Muscle layer of colon (tissue), 2 donors: ENCODE results near the gene ZNF248.
"Not testable (repeated sequence)": the region's sequence is repeated elsewhere in the genome, so short reads cannot be mapped to it uniquely, and the experiment has no call there.

Experiments used
- H3K27ac ChIP-seq: one replicate; pipeline ENCODE4 v1.7.0; 2013; ENCODE audit warnings: low read depth, mild to moderate bottlenecking, low read length, moderate library complexity
- H3K27me3 ChIP-seq, 2 donors: one replicate each; pipeline ENCODE4 v1.7.0; 2013; ENCODE audit warnings: low read length in 2 of 2, mild to moderate bottlenecking in 2 of 2; ENCODE audit not compliant: insufficient read depth in 2 of 2, control insufficient read depth in 1 of 2
- H3K36me3 ChIP-seq: one replicate; pipeline ENCODE4 v1.7.0; 2013; ENCODE audit warnings: mild to moderate bottlenecking, low read length; ENCODE audit not compliant: insufficient read depth
- H3K4me1 ChIP-seq: one replicate; pipeline ENCODE4 v1.7.0; 2013; ENCODE audit warnings: mild to moderate bottlenecking, low read length; ENCODE audit not compliant: insufficient read depth
- H3K4me3 ChIP-seq, 2 donors: one replicate each; pipeline ENCODE4 v1.7.0; 2013; ENCODE audit warnings: low read length in 2 of 2, low read depth in 1 of 2, mild to moderate bottlenecking in 1 of 2, moderate library complexity in 1 of 2
- H3K9ac ChIP-seq: one replicate; pipeline ENCODE4 v1.7.0; 2013; ENCODE audit warnings: low read length
- H3K9me3 ChIP-seq: one replicate; pipeline ENCODE4 v1.7.0; 2013; ENCODE audit warnings: mild to moderate bottlenecking, low read length
- donor health status: abdominal sarcoma.
- donor health status: Adenocarcinoma of cecum.

The ZNF248 gene

DNA sequence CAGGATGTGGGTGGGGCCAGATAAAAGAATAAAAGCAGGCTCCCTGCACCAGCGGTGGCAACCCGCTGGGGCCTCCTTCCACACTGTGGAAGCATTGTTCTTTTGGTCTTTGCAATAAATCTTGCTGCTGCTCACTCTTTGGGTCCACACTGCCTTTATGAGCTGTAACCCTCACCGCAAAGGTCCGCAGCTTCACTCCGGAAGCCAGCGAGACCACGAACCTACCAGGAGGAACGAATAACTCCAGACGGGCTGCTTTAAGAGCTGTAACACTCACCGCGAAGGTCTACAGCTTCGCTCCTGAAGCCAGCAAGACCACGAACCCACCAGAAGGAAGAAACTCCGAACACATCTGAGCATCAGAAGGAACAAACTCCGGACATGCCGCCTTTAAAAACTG lies 119.2 kb downstream of the ZNF248 start:
- H3K36me3 ChIP-seq, H3K27ac ChIP-seq, H3K27me3 ChIP-seq, H3K4me1 ChIP-seq, H3K9me3 ChIP-seq, H3K9ac ChIP-seq, H3K4me3 ChIP-seq: not testable (repeated sequence)

DNA sequence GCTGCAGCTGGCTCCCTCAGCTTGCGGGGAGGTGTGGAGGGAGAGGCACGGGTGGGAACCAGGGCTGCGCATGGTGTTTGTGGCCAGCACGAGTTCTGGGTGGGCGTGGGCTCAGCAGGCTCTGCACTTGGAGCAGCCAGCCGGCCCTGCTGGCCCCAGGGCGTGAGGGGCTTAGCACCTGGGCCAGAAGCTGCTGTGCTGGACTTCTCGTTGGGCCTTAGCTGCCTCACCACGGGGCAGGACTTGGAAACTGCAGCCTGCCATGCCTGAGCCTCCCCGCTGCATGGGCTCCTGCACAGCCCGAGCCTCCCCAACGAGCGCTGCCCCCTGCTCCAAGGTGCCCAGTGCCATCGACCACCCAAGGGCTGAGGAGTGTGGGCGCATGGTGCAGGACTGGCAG lies 120.1 kb downstream of the ZNF248 start:
- Histone ChIP-seq H3K36me3 (no peaks in the 10 kb centered on the region), H3K9me3 (no peaks in the 10 kb centered on the region), H3K4me3 (no peak overlapping the region), H3K27me3 (no peaks in the 10 kb centered on the region), H3K27ac (no peak overlapping the region), H3K9ac (no peak overlapping the region), H3K4me1 (no peaks in the 10 kb centered on the region)

DNA sequence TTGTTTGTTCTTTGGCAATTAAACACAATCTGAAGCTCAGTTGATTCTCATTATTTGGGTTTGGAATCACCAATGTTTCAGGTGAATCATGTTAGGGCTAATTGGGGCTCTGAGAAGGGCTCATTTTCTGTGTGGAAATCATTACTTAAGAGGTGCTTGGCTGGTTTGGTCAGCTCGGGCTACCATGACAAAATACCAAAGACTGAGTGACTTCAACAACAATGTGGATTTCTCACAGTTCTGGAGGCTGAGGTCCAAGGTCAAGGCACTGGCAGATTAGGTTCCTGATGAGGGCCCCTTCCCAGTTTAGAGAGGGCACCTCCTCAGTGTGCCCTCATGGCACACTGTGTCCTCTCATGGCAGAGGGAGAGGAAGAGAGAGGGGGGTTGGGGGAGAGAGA lies 121.3 kb downstream of the ZNF248 start:
- Histone ChIP-seq H3K4me1 (no peaks in the 10 kb centered on the region), H3K27me3 (no peaks in the 10 kb centered on the region), H3K9me3 (no peaks in the 10 kb centered on the region), H3K27ac (no peak overlapping the region), H3K36me3 (no peaks in the 10 kb centered on the region), H3K9ac (no peak overlapping the region), H3K4me3 (no peak overlapping the region)

DNA sequence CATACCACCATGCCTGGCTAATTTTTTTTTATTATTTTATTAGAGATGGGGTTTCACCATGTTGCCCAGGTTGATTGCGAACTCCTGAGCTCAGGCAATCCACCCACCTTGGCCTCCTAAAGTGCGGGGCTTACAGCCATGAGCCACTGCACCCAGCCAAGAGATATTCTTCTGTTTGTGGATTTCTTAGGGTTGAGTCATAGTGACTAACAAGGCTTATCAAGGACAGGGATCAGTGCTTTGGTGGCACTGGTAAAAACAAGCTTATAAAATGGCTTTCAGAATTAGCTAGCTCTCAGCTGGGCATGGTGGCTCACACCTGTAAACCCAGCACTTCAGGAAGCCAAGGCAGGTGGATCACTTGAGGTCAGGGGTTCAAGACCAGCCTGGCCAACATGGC lies 122.4 kb downstream of the ZNF248 start:
- H3K4me1 ChIP-seq, result no peaks in the 10 kb centered on the region
- H3K9me3 ChIP-seq, result no peaks in the 10 kb centered on the region
- H3K36me3 ChIP-seq, result no peaks in the 10 kb centered on the region
- no peak overlapping the region for H3K27ac ChIP-seq
- H3K4me3 ChIP-seq, result no peak overlapping the region
- H3K27me3 ChIP-seq, result no peaks in the 10 kb centered on the region
- H3K9ac ChIP-seq, result no peak overlapping the region
